HG03108 (cell line): Measurements from ENCODE around the gene INSRR.

ENCODE experiments used
- ATAC-seq: cut with Tn5 transposase; IDR thresholded peaks from one replicate; pipeline ENCODE4 v1.9.1; 2021; ENCODE audit warnings: moderate library complexity; ENCODE audit not compliant: unreplicated experiment

INSRR gene

DNA sequence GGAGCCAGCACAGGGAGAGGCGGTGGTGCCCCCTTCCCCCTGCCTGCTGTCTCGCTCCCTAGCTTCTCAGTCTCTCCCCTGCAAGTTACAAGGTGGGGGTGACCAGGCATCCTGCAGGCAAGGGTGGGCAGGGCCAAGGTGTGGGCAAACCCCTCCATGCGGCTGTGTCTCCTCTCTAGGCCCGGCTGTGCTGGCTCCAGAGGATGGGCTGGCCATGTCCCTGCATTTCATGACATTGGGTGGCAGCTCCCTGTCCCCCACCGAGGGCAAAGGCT is 16.4 kb upstream of the INSRR start:
- ATAC-seq = no peak

- no peak for ATAC-seq
Measured at GRCh38 chr1:156874572-156875340, 15.8 kb upstream of the INSRR start.

DNA sequence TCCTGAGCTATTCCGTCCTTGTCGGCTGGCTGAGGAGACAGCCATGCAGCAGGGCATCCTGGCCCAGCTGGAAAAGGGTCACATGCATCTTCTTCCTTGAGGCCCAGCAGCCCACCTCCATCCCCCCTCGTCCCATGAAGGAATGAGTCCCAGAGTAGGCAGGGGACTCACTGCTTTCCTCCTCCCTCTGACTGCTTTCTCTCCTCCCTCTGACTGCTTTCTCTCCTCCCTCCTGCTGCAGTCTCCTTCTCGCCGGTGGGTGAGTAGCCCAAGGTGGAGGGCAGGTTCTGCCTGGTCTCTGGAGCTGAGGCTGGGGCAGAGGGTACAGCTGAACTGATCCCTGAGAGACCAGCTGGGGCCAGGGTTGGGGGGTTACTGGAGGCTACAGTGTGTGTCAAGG is 15.2 kb upstream of the INSRR start:
- ATAC-seq = no peak

DNA sequence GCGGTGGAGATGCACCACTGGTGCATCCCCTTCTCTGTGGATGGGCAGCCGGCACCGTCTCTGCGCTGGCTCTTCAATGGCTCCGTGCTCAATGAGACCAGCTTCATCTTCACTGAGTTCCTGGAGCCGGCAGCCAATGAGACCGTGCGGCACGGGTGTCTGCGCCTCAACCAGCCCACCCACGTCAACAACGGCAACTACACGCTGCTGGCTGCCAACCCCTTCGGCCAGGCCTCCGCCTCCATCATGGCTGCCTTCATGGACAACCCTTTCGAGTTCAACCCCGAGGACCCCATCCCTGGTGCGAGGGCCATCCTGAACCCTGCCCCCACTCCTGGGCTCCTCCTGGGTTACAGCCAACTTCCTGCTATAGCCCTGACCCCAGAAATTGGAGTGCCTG is 14.7 kb upstream of the INSRR start:
- no peak for ATAC-seq

DNA sequence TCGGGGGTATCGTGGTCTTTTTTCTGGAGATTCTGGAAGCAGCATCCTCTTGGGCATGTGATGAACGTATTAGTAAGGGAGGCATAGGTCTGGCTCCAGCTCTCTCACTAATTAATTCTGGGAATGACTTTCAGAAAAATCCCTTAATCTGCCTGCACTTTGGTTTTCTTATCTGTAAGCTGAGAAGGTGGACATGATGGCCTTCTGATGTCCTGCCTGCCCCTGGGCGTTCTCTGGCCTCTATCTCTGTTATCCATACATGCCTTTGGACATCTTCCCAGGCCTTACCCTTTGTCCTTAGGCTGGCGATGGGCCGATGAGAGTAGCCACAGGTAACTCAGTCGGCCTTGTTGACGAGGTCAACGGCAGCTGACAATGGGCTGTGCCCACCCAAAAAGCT is 10.5 kb upstream of the INSRR start:
- no peak for ATAC-seq

- ATAC-seq = no peak
Measured at GRCh38 chr1:156868341-156868740, 9.4 kb upstream of the INSRR start.

DNA sequence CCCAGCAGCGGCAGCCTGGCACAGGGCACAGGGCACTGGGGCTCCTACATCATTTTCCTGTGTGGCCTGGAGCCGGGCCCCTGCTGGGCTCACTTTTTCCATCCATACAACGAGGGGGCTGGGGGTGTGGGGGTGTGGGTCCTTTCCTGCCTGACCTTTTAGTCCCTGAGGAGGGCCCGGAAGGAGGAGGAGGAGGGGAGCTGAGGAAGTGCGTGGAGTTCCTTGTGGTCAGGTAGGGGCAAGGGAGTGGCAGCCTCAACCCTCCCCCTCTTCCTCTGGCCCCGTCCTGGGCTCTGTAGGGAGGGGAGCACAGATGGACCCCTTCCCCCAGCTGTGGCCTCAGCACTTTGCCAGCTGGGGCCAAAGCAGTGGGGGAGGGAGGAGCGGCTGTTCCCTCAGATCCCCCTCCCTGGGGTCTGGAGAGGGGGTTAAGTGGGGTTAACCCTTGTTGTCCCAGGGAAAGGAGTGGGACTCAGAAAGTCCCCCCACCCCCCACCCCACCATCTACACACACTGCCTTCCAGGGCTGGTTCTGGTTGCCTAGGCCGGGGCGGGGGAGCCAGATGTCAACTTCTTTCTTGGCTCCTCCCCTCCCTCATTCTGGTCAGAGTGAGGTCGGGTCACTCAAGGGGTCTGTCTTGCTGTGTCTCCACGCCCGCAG is 7.5 kb upstream of the INSRR start:
- ATAC-seq = no peak

DNA sequence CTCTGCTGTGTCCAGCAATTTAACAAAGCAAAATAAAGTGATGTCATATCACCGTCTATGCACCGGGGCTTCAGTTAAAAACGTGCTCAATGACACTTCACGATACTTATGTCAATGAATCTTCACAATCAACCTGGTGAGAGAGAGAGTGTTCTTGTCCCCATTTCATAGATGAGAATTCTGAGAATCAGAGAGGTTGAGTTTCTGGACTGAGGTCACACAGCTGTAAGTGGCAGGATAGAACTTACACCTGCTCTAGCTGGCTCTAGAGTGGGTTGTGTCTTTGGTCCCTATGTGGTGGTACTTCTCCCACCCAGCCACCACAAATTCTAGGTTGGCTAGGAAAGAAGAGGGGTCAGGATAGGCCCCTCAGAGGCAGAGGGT is 6.9 kb upstream of the INSRR start:
- no peak for ATAC-seq

DNA sequence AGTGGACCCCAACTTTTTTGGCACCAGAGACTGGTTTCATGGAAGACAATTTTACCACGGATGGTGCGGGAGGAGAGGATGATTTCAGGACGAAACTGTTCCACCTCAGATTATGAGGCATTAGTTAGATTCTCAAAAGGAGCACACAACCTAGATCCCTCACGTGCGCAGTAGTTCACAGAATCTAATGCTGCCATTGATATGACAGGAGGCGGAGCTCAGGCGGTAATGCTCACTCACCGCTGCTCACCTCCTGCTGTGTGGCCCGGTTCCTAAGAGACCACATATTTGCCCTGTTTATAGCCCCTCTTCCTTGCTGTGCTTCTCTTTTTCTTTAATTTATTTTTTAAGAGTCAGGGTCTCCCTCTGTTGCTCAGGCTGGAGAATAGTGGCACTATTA is 6.3 kb upstream of the INSRR start:
- no peak for ATAC-seq

DNA sequence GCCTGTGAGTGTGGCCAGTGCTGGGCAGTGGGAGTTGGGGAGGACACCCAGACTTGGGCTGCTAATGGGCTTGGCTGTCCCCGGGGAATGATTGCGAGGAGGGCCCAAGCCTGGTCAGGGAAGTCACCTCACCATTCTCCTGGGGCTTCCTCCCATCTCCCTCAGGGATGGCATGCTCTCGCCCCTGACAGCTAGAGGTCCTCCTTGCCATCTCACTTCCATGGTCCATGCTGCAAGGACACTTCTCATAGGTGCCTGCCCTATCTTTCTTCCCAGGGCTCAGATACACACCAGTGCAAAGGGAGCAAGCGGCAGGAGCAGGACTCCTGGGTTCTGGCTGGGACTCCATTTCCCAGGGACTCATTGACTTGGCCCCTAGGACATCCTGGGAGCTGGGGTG is 5.9 kb upstream of the INSRR start:
- ATAC-seq = no peak

DNA sequence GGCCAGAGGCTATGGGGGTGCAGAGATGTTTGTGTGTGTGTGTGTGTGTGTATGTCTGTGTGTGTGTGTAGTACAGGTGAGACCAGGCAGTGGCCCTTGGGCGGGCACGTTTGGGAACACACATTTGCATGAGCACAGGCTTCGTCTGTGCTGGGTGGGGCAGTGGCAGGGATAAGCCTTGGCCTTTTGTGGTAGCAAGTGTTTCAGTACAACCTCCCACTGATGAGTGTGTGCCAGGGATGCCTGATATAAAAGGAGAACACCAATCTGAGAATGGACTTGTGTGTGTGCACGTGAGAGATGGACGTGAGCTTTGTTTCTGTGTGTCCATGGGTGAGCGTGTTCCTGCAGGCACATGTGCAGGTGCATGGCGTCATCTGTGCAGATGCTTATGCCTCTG is 4.7 kb upstream of the INSRR start:
- no peak for ATAC-seq

GRCh38 chr1:156862997-156863599 is 4.2 kb upstream of the INSRR start:
- ATAC-seq = no peak

DNA sequence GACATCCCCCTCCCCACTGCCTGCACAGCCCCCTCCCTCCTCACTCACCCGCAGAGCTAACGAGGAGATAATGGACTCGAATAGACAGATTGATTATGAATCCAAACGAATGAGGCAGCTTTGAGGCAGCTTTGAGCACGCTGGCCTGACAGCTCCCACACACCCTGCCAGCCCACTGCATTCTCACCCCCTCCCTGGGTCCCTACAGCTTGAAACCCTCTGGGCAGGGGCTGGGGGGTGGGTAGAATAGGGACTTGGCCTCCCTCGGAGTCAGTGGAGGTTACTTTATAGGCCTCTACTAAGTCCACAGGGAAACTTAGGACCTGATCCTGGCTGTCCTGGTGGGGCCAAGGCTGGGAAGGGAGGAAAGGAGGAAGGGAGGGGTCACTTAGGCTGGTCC is 3.7 kb upstream of the INSRR start:
- ATAC-seq = no peak

DNA sequence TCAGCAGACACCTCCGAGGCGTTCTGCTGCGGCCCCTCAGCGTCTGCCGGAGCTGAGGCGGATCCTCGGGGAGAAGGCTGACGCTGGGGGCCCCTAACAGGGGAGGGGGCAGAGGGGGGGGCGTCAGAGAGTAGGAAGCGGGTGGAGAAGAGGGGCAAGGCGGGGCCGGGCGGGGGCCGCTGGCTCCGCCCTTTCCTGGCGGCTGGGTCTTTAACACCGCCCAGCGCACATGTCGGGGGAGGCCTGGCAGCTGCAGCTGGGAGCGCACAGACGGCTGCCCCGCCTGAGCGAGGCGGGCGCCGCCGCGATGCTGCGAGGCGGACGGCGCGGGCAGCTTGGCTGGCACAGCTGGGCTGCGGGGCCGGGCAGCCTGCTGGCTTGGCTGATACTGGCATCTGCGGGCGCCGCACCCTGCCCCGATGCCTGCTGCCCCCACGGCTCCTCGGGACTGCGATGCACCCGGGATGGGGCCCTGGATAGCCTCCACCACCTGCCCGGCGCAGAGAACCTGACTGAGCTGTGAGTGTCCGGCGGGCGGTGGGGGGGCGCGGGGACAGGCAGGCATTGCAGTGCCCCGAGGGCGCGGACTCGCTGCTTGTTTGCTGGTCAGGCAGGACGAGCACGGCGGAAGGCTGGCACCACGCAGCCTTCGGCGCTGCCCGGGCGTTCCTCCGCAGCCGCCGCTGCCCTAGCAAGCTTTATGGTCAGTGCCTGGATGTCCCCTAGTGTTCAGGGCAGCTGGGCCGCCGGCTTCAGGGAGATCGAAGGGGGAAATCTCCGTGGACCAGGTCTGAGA is 1.9 kb upstream of the INSRR start, which contains the start of gene NTRK1:
NTRK1 (plus strand) TSS at position 238 of the 796 bp plus-strand sequence; CDS start at position 308, 70 bp downstream.
- no peak for ATAC-seq

DNA sequence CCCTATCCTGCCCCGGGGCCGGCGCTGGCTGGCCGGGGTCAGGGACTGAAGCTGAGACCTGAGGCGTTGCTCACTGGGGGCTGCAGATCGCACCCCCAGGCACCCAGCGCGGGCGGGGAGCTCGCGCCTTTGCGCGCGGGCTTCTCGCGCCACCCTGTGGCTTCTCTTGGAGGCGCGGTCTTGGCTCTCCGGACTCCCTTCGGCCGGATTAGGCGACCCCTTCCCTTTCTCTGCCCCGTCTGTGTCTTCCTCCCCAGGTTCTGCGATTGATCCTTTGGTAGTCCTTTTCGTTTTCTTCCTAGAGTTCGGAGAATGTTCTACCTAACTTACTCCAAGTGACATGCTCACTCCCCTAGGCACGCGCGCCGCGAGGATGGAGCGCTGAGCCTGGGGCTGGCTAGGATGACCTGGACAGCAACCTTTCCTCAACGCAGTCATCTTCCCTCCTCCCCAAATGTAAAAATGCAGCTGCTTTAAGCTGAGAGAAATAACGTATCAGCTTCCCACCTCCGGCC is 1.3 kb upstream of the INSRR start:
- ATAC-seq = no peak

DNA sequence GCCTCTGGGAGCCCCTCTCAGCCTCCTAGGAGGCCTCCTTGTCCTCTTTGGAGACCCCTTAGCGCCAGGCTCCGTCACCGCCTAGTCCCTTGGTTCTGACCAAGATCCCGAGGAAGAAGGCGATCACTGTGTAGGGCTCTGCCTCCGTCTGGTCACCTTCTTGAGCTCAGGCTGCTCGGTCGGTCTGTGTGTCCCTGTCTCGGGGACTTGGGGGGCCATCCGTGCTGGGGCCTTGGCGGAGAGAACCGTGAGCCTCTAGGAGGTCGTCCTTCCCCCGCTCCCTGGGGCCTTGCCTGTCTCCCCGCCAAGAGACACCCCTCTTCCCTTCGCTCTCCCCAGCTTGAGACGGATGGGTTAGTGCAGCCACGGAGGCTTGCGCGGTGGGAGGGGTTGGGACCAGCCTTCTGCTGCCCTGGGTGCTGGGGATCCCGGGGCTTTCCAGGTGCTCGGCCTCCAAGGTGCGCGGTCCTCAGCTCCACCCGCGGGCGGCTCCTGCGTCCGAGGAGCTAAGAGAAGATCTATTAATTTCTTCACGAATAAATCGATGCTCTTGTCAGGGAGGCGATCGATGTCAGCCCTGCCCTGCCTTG is 701 bp upstream of the INSRR start:
- ATAC-seq = no peak

DNA sequence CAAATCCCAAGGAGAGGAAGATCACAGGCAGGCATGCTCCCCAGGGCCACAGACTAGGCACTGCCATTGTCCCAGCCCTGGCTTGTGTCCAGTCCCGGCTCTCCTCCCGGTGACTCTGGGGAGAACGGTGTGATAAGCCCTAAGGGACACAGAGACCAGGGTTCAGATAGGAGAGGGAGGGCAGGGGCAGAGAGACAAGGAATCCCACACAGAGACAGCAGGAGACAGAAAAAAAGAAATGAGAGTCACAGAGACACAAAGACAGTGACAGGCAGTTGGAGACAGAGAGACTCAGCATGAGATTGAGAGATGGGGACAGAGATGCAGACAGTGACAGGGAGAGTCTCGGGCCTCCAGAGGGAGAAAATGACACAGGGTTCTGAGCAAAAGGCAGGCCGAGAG is 361 bp downstream of the INSRR start:
- ATAC-seq = no peak

GRCh38 chr1:156857532-156857931 is 1.4 kb downstream of the INSRR start:
- ATAC-seq = no peak

DNA sequence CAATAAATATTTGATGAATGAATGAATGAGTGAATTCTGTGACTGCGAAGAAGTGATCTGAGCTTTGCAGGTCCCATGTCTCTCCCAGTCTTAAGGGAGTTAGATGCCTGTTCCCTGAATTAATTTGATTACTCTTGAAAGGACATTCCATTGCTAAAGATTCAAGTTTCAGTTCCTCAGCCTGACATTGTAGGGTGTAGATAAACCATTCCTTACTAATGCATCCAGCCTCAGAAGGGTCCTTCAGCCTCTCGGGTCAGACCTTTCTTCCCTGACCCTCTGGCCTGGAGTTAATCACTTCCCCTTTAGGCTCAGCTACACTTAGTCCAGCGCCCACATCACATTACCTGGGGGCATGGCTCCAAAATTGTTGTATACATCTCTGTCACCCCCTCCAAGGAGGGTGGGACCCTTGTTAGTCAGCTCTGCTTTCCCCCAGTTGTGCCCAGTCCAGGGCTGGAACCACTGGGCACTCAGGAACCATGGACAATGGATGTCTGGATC is 2.6 kb downstream of the INSRR start:
- ATAC-seq = no peak

DNA sequence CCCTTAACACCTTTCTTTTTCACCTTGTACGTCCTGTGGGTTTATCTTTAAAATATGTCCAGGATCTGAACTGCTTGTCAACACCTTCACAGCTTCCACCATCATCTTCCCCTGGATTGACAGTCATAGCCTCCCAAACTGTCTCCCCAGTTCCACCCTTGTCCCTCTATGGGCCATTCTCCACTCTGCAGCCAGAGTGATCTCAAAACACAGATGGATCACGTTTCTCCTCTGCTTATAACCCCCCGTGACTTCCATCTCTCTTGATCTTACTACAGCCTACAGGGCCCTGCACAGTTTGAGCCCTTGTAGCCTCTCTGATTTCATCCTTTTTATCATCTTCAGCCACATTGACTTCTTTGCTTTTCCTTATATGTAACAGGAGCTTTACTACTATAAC is 4.3 kb downstream of the INSRR start:
- no peak for ATAC-seq

- no peak for ATAC-seq
Measured at GRCh38 chr1:156853761-156854160, 5.2 kb downstream of the INSRR start.
